Endothelial cell of hepatic sinusoid (primary cell): ENCODE data around the gene MTCL3.

Source experiments
- in situ Hi-C: cut with HindIII; loops from 2 replicates; pipeline ENCODE4 v1.10.0; 2017; ENCODE audit warnings: low sequenced_read_pairs

The MTCL3 gene

DNA sequence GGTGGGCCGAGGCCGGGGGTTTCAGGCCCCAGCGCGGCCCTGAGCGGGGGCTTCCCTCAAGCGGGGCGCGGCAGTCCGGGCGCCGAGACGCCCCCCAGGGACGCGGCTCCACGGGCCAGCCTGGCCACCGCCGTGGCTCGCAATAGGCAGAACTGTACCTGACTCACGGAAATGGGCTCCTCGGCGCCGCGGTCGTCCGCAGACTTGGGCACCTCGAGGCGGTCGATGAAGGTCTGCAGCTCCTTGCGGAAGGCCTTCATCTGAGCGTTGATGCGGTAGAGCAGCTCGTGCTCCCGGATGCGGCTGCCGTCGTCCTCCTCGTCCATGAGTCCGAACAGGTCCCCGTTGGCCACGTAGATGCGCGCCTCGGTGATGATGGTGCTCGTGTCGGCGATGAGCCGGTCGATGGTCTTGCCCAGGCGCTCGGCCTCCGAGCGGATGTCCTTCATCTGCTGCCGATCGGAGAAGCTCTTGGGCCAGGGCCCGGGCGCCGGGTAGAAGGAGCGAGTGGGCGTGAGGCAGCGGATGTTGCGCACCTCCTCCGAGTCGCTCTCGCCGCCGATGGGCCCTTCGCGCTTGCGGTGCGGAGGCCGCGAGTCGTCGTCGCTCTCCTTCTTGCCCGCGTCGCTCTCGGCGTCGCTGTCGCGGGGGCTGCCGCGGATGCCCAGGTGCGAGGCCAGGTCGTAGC lies 43.9 kb downstream of the MTCL3 start:
- in situ Hi-C loops, result no loop called here

DNA sequence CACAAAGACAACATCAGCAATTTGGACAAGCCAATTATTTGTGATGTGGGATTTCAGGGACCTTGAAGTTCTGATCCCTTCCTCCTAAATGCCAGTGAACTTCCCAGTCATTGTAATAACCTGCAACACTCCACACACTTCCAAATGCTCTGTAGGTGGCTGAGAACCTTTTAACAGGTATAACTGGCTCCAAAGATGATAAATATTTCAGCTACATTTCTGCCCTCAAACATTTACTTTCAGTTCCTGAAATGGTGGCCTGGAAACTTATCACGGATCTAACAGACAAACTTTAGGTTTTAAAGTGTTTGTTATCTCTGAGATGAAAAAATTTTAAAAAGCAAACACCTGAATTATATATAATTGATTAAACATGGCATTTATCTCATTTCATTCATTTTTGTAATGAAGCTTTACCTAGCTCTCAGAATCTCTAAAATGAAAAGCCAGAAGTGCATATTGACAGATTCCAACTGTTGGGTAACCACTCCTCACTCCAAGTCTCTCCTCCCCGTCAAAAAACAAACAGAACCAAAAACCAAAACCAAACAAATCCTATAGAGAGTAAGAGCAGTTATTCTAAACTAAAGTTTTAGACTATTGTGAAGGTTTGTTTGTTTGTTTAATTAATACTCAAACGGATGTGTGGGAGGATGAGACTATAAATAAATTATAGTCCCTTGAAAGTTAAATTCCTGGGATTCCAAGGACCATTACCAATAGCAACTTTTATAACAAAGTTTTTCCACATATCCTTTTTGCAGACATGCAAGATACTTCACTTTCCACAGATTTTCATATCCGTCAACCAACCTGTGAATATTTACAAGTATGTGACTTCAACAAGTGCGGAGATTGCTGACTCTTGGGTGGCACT lies 47.5 kb downstream of the MTCL3 start:
- in situ Hi-C loops, result no loop called here

DNA sequence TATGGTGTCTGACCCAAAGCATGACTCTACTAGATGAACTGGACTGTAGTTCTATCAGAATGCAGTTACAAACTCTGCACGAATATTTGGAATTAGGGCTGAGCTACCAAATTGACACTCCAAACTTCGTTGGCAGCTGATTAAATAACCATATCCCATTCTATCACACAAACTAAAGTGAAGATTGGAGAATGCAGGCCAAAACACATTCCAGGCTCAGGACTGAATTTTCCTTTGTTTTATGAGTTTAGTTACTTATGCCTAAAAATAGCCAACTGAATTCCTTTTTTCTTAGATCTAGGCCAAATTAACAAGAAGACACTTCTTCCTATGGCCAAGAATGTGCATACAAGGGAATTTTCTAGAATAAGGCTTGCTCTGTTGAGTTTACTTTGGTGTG lies 50.2 kb downstream of the MTCL3 start:
- in situ Hi-C loops, result no loop called here

DNA sequence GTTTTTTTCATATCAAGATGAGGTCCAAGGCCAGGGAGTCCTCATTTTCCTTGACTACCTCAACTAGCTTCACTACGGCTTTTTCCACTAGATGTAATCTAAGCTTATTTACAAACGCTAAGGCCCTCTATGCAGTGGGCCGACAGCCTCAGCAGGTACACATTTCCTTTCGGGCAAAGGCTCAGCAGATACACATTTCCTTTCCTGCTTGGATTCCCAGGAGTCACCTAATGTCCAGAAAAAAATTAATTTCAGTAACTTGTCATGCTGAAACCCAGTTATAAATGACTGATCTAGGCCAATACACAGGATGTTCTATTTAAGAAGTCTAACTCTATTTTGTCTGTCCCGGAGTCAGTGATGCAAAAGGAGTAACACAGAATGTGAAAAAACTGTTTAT lies 52.7 kb downstream of the MTCL3 start:
- in situ Hi-C loops, result no loop called here

DNA sequence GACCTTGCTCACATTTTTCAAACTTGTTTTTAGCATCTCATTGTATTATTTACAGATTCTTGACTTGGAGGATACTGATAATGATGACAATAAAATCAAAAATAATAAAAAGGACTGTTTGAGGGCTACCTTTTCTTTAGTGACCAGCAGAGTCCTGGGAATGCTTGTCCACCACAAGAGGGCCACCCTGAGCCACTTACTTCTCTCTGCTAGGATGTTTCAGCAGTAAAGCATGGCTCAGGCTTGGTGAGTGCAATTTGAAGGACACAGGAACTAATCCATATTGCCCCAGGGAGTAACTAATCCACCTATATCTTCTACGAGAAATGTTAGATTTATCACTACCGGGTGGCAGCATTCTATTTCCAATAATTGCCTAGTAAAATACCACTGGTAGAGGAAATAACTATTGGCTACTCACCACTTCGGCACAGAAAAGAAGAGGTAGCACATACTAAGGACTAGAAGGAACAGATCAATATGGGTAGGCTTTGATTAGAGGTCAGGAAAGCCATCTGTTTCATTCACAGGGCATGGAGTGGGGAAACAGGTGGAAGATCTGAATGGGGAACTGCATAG lies 54.2 kb downstream of the MTCL3 start:
- in situ Hi-C loops, result no loop called here

DNA sequence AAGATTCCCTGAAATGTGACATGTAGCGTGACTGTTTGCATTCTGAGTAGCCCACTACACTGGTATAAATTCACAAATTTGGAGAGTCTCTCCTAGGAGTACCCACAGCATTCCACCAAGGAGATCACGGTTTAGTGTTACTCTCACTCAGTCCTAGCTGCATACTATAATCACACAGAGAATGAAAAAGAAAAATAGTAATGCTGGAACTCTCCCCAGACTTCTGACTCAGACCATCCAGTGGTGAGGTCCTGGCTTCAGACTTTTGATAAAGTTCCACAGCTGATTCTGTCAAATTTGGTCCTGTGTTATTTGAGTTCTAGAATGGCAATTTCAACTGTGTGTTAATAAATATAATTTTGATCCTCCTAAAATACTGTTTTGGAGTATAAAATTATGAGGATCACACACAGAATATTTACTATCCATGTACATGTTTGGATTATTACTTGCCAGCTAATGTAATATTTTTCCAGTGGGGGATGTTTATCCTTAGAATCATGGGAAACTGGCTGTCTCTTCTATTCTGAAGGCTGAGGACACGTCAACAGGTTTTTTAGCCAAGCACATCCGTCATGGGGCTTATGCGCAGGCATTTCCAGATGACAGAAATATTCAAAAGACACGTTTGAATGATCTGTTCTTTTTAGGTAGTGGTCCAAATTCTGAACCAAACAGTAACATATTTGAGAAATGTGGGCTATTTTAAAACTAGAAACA lies 54.8 kb downstream of the MTCL3 start:
- in situ Hi-C loops, result no loop called here

DNA sequence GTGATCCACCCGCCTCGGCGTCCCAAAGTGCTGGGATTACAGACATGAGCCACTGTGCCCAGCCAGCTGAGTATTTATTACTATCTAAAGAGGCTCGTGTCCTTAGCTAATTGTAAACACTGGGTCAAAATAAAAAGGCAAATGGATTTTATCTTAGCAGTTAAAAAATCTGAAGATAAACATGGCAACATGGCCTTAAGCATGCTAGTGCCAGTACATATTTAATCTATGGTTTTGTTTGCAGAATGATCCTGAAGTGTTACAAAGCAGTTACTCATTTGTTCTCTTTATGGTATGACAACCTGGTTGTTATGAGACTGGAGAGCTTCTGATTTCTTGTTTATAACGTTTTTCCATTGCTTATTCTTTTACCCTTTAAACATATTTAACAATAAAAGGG lies 56.1 kb downstream of the MTCL3 start:
- in situ Hi-C loops, result no loop called here

DNA sequence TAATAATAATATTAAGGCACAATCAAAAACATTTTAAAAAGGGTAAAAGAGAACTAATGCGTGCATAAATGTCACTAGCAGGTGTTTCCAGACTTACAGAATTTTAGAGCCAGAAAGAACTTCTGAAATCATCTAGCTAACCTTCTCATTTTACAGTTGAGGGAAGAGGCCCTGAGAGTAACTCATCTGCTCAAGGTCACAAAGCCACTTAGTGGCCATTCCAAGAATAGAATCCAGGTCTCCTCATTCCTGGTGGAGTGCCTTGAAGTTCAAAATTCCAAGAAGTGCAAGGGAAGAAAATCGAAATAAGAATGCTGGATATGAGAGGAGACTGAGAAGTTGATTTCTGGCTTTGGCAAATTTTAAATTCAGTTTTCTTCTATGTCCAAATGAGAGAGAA lies 56.8 kb downstream of the MTCL3 start:
- in situ Hi-C loops, result no loop called here

DNA sequence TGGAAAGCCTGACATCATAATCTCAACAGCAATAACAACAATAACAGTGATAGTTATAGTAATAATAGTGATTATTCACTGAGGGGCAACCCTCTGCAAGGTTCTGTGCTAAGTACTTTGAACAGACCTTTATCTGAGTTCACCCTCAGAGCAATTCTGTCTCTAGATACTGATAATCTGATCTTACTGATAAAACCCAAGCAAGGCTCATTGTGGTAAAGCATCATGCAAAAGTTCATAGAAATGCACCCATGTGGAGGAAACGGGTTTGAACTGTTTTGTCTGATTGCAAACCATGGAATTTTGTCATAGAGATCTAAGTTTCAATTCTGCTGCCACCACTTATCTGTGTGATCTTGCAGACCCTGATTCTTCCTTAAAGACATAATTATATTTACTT lies 58.7 kb downstream of the MTCL3 start:
- in situ Hi-C loops, result no loop called here

DNA sequence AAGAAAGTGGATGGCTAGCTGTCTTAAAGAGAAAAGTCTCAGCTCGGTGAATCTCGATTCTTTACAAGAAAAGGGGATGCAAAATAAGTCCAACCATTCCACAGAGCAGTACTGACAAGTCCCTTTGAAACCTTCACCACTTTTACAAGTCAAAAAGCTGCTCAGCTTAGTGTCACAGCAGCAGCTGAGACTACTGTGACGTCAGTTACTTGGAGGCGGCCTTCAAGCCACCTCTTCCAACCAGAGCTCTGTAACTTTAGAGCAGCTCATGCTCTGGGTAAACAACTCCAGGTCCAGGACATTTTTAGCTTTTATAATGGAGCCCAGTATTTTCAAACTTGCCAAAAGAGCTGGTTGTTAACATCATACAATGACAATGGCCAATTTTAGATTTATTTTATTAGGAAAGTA lies 59.9 kb downstream of the MTCL3 start, which contains the start of gene KIAA0408:
TSS of gene KIAA0408 (minus strand) at position 159 of the 411 bp plus-strand sequence. CDS start 5,408 bp downstream, outside the sequence.
- in situ Hi-C loops, result no loop called here

DNA sequence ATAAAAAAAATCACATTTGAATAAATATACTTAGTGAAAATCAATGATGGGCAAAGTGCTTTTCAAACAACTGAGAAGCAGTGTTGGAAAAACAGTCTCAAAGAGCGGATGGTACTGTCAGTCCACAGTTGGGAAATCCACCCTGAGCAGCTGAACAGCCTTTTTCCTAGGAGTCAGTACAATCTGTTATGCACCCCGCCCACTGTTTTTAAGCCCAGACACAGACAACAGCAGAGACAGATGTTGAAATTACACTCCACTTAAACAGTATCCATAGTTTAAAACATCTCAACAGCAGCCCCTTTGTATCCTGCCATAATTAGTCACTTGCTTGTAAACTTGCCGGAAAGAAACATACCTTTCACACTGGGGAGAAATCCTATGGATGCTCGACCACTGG lies 60.3 kb downstream of the MTCL3 start:
- in situ Hi-C loops, result no loop called here

DNA sequence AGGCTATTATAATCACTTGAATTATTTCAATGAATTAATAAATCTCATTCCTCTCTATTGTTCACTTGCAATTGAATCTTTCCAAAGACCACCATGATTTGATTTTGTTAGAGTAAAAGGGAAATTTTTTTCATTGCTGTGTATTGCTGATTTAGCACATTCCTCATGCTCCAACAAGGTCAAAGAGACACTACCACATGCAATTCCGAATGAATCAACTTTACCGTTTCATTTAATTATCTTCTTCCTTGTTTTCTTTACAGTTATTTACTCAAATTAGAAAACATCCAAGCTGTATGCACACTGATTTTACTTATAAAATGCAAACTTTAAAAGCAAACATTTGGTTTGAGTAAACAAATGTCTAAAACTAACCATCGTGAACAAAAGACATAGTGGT lies 60.9 kb downstream of the MTCL3 start:
- in situ Hi-C loops, result no loop called here

DNA sequence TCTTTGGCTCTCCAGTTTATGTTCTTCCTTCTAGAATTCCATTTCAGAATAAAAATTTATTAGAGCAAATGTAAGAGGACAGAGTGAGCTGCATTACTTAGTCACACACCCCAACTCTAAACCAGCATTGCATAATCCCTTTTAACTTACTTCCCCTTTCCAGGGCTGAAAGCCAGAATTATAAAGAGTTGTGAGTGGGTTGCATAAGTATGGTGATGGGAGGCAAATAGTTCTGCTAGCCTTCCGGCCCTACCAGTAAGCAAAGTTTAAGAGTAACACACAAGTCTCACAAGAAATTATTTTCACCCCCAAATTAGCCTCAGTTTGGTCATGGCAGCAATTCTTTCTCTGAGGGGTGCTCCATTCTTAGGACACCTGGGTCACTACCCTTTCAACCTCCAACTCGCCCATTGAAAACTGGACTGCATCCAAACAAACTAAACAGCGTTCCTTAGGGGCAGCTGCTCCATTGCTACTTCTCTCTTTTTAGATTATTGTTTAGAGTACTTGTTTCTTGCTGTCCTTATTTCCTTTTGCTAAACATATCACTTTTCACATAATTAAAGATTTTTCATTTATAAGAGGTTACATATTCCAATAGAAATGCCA lies 61.6 kb downstream of the MTCL3 start:
- in situ Hi-C loops, result no loop called here

DNA sequence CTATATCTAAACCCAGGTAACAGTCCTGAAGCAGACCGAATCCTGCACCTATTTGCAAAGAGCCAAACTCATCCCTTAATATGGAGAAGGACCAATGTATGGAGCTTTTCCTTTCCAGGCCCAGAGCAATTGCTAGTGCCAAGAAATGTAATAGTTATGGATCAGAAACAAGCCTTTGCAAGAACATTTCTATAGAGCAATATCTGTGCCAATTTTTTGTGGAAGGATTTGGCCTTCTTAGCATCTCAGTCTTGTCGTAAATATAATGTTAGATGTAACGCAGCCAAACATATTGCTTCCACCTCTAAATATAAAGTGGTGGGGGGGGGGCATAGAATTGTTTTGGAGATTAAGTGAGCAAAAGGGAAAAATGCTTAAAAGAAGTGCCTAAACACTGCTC lies 62.7 kb downstream of the MTCL3 start:
- in situ Hi-C loops, result no loop called here

DNA sequence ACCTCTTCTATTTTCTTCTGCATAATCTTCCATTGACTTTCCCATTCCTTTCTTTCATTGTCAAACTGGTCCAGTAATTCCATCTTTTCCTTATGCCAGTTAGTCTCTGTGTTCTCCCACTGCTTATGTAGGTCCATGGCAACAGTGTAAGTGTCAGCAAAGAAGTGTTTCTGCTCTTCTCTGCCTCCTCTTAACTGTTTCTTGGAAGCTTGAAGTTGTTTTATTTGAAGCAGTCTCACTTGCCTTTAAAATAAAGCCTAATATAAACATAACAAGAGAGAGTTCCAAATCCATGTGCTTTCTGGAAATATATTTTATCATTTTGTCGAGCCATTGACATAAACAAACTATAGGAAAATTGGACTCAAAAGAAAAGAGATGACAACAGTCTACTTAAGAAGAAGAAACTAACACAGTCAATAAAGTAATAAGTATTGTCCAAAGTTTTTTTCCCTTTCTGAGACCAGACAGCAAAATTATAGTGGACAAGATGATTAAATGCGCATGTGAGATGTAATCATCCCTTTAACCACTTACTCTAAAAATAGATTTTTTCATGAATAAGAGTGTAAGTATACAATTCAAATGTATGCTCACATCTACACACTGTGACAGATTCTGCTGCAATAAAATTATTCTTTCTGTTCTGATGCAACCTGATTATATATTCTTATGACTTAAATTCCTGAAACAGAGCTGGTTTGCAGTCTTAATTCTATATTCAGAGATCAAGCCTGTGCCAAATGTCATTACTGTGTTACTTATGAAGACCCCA lies 65.1 kb downstream of the MTCL3 start:
- in situ Hi-C loops, result loop anchor here (5.0 kb wide), 1 partner anchor 38 kb away; no protein-coding TSS in a partner anchor

DNA sequence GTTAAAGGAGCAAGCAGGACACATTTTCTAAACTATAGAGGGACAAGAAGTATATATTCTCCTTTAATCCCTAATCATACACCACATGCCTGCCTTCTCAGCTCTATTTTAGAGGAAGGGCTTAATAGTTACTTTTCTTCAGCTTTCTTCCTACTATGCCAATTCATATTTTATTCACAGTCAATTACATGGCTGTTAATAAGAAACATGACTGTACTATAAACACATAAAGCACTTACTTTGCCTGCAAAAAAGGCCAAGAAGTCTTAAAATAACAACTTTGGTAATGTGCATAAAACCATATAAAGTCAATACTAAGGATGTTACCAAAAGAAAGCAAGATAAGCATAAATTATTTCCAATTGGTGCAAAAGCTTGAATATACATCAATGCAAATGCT lies 66.3 kb downstream of the MTCL3 start:
- in situ Hi-C loops, result loop anchor here (5.0 kb wide), 1 partner anchor 39 kb away; no protein-coding TSS in a partner anchor

DNA sequence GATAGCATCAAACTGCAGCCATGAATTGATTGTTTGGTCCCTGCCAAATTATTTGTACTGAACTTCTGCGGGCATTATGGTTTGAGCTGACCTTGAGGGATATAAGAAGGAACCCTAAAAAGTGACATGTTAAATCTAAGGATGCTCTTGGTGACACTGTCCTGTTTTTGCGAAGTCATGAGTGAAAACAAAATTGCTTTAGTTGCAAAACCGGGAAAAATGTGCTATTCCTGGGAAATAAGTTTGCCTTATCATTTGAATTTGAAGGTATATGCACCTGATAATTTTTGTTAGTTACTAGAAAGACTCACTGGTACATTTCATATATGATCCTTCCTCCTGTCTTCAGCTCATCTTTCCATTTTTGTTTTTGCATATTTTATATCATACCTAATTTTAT lies 67.7 kb downstream of the MTCL3 start:
- in situ Hi-C loops, result loop anchor here (5.0 kb wide), 1 partner anchor 41 kb away; no protein-coding TSS in a partner anchor

DNA sequence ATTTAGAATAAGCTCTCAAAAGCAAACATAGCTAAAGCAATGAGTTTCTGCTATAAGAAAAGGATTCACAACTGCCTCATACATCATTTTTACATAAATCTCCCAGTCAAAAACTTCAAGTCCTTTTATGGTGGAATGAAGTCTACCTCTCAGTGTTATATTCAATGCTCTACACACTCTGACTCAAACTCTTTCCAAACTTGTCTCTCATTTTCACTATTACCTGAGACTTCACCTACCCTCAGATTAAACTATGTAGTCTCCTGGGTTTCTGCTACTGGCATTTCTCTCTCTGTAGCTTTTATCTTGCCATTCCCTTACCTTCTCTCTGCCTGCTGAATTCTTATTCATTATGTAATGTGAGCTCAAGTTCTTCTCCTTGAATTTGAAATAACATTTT lies 71.4 kb downstream of the MTCL3 start:
- in situ Hi-C loops, result no loop called here

DNA sequence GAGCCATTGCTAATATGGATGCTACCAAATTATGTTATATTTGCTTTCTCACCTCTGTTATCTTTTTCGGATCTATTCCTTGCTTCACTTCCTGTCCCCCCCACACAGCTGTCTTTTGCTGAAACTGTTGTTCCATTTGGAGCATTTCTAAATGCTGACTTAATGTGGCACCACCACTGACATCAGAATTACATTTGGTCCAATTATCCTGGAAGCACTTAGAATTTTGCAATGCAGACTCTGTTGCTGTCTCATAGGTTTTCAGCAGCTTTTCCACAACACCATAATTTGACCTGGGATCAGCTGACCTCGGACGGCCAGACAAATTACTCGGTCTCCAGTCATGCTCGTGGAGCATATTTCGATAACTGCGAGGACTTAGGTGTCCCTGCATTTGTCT lies 72.8 kb downstream of the MTCL3 start:
- in situ Hi-C loops, result no loop called here

DNA sequence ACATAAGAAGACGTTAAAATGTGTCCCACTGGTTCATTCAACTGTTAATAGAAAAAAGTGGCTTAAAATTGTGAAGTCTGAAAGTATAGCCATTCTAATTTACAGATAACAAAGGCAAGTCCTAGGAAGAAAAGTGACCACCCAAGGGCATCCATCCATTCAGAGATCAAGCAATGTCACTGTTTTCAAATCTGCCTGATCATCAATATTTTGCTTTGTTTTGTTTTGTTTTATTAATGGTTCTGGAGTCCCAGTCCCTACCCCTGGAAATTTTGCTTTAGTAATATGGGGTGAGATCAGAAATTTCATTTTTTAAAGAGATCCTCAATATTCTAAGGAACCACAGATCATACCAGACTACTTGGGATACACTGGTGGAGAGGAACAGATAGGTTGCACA lies 77.3 kb downstream of the MTCL3 start:
- in situ Hi-C loops, result no loop called here
